GM18526 (cell line): Measurements from ENCODE around the gene KIAA1143.

ENCODE experiments used
- POLR2A ChIP-seq: IDR thresholded peaks from 3 replicates; pipeline ENCODE4 v1.6.1; 2011; ENCODE audit not compliant: insufficient read length; ENCODE audit errors: extremely low read depth

The KIAA1143 gene

DNA sequence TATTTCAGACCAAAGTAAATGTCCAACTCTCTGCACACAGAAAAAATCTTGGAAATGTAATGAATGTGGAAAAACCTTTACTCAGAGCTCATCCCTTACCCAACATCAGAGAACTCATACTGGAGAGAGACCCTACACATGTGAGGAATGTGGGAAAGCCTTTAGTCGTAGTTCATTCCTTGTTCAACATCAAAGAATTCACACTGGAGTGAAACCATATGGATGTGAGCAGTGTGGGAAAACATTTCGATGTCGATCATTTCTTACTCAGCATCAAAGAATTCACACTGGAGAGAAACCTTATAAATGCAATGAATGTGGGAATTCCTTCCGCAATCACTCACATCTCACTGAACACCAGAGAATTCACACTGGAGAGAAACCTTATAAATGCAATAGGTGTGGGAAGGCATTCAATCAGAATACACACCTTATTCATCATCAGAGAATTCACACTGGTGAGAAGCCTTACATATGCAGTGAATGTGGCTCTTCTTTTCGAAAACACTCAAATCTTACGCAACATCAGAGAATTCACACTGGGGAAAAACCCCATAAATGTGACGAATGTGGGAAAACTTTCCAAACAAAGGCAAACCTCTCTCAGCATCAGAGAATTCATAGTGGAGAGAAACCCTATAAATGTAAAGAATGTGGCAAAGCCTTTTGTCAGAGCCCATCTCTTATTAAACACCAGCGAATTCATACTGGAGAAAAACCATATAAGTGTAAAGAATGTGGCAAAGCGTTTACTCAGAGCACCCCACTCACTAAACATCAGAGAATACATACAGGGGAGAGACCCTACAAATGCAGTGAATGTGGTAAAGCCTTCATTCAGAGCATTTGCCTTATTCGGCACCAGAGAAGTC, 40.0 kb downstream of the KIAA1143 start:
- TF ChIP-seq POLR2A = no peak

GRCh38 chr3:44712455-44713075, 48.9 kb downstream of the KIAA1143 start, which contains the start of gene ZNF502:
ZNF502 (plus strand) TSS chr3:44712660; CDS start chr3:44720262, 7,602 bp downstream.
- TF ChIP-seq POLR2A = no peak
